ENCODE measurements around the gene PLOD3. TPM values are rescaled to one million over a fixed set of nuclear protein-coding genes. Genes with fewer than 3 reads are reported as not detected.

Gene PLOD3
- total RNA-seq, 1 donor from 2014 or later, result 40.0 TPM

- POLR2A ChIA-PET, result interaction anchor here (1.8 kb wide), 1 partner anchor 10 kb away, joined by 4 read pairs; no protein-coding TSS in a partner anchor
- CTCF ChIA-PET, result no interaction called here
- peaks cover 34% of the 10 kb centered on the region for H3K36me3 Mint-ChIP-seq (ENCODE audit: low read depth)
- no peak overlapping the region for H3K27ac Mint-ChIP-seq
- H3K4me3 Mint-ChIP-seq, result no peak overlapping the region
- no peaks in the 10 kb centered on the region for H3K27me3 Mint-ChIP-seq
- peaks cover 2% of the 10 kb centered on the region for H3K4me1 Mint-ChIP-seq
- DNase-seq (no peak), ATAC-seq (ENCODE audit: low read depth) (no peak)
- intact Hi-C loops (cut with micrococcal nuclease), result no loop called here
- TF ChIP-seq, protein P1, sequence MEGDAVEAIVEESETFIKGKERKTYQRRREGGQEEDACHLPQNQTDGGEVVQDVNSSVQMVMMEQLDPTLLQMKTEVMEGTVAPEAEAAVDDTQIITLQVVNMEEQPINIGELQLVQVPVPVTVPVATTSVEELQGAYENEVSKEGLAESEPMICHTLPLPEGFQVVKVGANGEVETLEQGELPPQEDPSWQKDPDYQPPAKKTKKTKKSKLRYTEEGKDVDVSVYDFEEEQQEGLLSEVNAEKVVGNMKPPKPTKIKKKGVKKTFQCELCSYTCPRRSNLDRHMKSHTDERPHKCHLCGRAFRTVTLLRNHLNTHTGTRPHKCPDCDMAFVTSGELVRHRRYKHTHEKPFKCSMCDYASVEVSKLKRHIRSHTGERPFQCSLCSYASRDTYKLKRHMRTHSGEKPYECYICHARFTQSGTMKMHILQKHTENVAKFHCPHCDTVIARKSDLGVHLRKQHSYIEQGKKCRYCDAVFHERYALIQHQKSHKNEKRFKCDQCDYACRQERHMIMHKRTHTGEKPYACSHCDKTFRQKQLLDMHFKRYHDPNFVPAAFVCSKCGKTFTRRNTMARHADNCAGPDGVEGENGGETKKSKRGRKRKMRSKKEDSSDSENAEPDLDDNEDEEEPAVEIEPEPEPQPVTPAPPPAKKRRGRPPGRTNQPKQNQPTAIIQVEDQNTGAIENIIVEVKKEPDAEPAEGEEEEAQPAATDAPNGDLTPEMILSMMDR (IDR thresholded peaks at IDR 0.05), result no peak
- no peaks in the 10 kb centered on the region for H3K9me3 Mint-ChIP-seq
Measured at GRCh38 chr7:101233907-101234547, 16.6 kb upstream of the PLOD3 start.

DNA sequence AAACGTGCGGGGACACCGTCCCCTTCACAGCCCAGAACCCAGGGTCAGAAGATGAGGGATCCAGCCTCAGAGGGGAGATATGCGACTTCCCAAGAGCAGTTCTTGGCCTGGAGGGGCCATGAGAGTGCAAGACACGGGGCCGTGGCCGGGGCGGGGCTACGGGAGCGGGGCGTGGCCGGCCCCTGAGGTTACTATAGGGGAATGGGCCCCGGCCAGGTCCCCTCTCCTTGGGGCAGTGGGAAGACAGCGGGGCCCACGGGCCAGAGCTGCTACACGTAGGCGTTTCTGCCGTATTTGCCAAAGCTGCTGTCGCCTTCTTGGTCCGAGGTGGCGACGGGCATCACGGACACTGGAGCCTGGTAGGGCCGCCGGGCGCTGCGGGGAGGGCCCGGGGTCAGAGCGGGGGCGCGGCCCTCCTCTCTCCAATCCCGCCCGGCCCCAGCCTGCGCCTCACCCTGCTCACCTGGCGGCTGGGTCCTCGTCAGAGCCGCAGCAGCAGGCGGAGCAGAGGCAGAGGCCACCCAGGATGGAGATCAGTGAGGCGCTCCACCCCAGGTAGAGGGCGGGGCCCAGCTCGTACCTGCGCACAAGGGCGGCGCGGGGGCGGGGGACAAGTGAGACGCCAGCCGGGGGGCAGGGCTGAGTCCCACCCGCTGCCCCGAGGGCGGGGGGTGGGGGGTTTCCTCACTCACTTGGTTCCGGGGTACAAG is 14.9 kb upstream of the PLOD3 start:
- H3K27ac Mint-ChIP-seq, result no peak overlapping the region
- no peak for ATAC-seq (ENCODE audit: low read depth)
- no peak for DNase-seq
- CTCF ChIA-PET, result no interaction called here
- POLR2A ChIA-PET, result interaction anchor here (0.6 to 1.8 kb wide), 2 partner anchors 11 to 56 kb away, joined by 3 to 4 read pairs; no protein-coding TSS in a partner anchor
- intact Hi-C loops (cut with micrococcal nuclease), result no loop called here
- H3K36me3 Mint-ChIP-seq (ENCODE audit: low read depth), result peaks cover 34% of the 10 kb centered on the region
- no peak overlapping the region for H3K4me3 Mint-ChIP-seq
- no peaks in the 10 kb centered on the region for H3K27me3 Mint-ChIP-seq
- TF ChIP-seq, protein P1 (IDR thresholded peaks at IDR 0.05), result no peak
- H3K4me1 Mint-ChIP-seq, result no peaks in the 10 kb centered on the region
- H3K9me3 Mint-ChIP-seq, result no peaks in the 10 kb centered on the region

- Mint-ChIP-seq H3K27ac (no peak overlapping the region), H3K4me1 (no peaks in the 10 kb centered on the region), H3K4me3 (no peak overlapping the region), H3K9me3 (no peaks in the 10 kb centered on the region), H3K27me3 (no peaks in the 10 kb centered on the region), H3K36me3 (ENCODE audit: low read depth) (peaks cover 37% of the 10 kb centered on the region)
- TF ChIP-seq, protein P1 (IDR thresholded peaks at IDR 0.05), result no peak
- intact Hi-C loops (cut with micrococcal nuclease), result no loop called here
- POLR2A ChIA-PET, result interaction anchor here (0.6 kb wide), 1 partner anchor 55 kb away, joined by 3 read pairs; no protein-coding TSS in a partner anchor
- ATAC-seq (ENCODE audit: low read depth) (no peak), DNase-seq (no peak)
- CTCF ChIA-PET, result no interaction called here
Measured at GRCh38 chr7:101231644-101232043, 14.3 kb upstream of the PLOD3 start.

- no peaks in the 10 kb centered on the region for H3K27me3 Mint-ChIP-seq
- POLR2A ChIA-PET, result interaction anchor here (0.6 kb wide), 1 partner anchor 81 kb away, joined by 3 read pairs; no protein-coding TSS in a partner anchor
- intact Hi-C loops (cut with micrococcal nuclease), result no loop called here
- peaks cover 65% of the 10 kb centered on the region for H3K36me3 Mint-ChIP-seq (ENCODE audit: low read depth)
- H3K4me3 Mint-ChIP-seq, result no peak overlapping the region
- TF ChIP-seq, protein P1 (IDR thresholded peaks at IDR 0.05), result no peak
- no peak for DNase-seq
- CTCF ChIA-PET, result interaction anchor here (2.3 kb wide), 1 partner anchor 17 kb away, joined by 4 read pairs; no protein-coding TSS in a partner anchor
- no peak overlapping the region for H3K27ac Mint-ChIP-seq
- H3K4me1 Mint-ChIP-seq, result no peaks in the 10 kb centered on the region
- H3K9me3 Mint-ChIP-seq, result no peaks in the 10 kb centered on the region
- no peak for ATAC-seq (ENCODE audit: low read depth)
Measured at GRCh38 chr7:101226721-101227120, 9.3 kb upstream of the PLOD3 start.

- Mint-ChIP-seq H3K9me3 (no peaks in the 10 kb centered on the region), H3K4me3 (no peak overlapping the region), H3K36me3 (ENCODE audit: low read depth) (peaks cover 65% of the 10 kb centered on the region), H3K27ac (no peak overlapping the region), H3K4me1 (no peaks in the 10 kb centered on the region), H3K27me3 (no peaks in the 10 kb centered on the region)
- intact Hi-C loops (cut with micrococcal nuclease), result no loop called here
- DNase-seq, result no peak
- ChIA-PET POLR2A (interaction anchor here (0.8 kb wide), 1 partner anchor 9 kb away, joined by 3 read pairs; the partner anchor contains the start of gene PLOD3), CTCF (interaction anchor here (2.3 kb wide), 1 partner anchor 18 kb away, joined by 4 read pairs; no protein-coding TSS in a partner anchor)
- peak; percentile 60 for ATAC-seq (ENCODE audit: low read depth)
- TF ChIP-seq, protein P1 (IDR thresholded peaks at IDR 0.05), result no peak
Measured at GRCh38 chr7:101225650-101226049, 8.3 kb upstream of the PLOD3 start.
